Esophagus squamous epithelium (tissue), 5 donors: ENCODE data around the gene NRP2. TPM values are rescaled to one million over a fixed set of nuclear protein-coding genes. Genes with fewer than 3 reads are reported as not detected.

Experiments
- DNase-seq: peaks from one replicate; lab custom pipeline; 2025; lab: John Stamatoyannopoulos, UW
- H3K27ac ChIP-seq, 4 donors: fragments of 200-600 bp; sonication (generic); one replicate each; pipeline ENCODE4 v1.5.1; 2016 to 2019; ENCODE audit warnings: mild to moderate bottlenecking in 1 of 4
- H3K27me3 ChIP-seq, 4 donors: fragments of 200-600 bp; sonication (generic); 1 replicate in 3 of 4; 2 replicates in 1 of 4; pipeline versions ENCODE4 v1.5.1 to v1.6.0; 2017 to 2021; ENCODE audit warnings: antibody characterized with exemption in 1 of 4
- H3K36me3 ChIP-seq, 3 donors: fragments of 200-600 bp; sonication (generic); one replicate each; pipeline ENCODE4 v1.5.1; 2016 to 2019
- H3K4me1 ChIP-seq, 3 donors: fragments of 200-600 bp; sonication (generic); one replicate each; pipeline ENCODE4 v1.5.1; 2017 to 2019
- H3K4me3 ChIP-seq, 4 donors: fragments of 200-600 bp; sonication (generic); 1 replicate in 3 of 4; 2 replicates in 1 of 4; pipeline ENCODE4 v1.5.1; 2016 to 2019; ENCODE audit warnings: mild to moderate bottlenecking in 2 of 4, moderate library complexity in 1 of 4
- H3K9me3 ChIP-seq, 3 donors: fragments of 200-600 bp; sonication (generic); one replicate each; pipeline ENCODE4 v1.5.1; 2016 to 2019
- POLR2A ChIP-seq, 4 donors: fragments of 450-650 bp; IDR thresholded peaks; one replicate each; pipeline ENCODE4 v1.6.1; 2017; ENCODE audit warnings: antibody characterized with exemption in 4 of 4, mild to moderate bottlenecking in 4 of 4, moderate library complexity in 3 of 4
- WGBS, 2 donors: methylation state at CpG; one replicate each; pipeline ENCODE4 v1.1.5; 2018; 5-methylcytosine and 5-hydroxymethylcytosine counted together
- intact Hi-C: fragments of 100-400 bp; cut with DNase I; formaldehyde crosslinking; loops from one replicate; pipeline ENCODE4 v1.15.0; 2022
- total RNA-seq, 4 donors: library from RNA; depleted of rRNA; stranded (reverse); fragments of >200 nt; gene quantifications; one replicate each; pipeline ENCODE4 v1.1.0, GENCODE V29; 2016
- TF ChIP-seq, protein P1 (sequence below), 6 experiments: fragments of 450-650 bp in 4 of 6; fragments of 200-600 bp in 2 of 6; sonication (generic) in 2 of 6; IDR thresholded peaks; one replicate each; pipeline ENCODE4 v1.5.1; 2016 to 2019; ENCODE audit warnings: antibody characterized with exemption in 6 of 6, mild to moderate bottlenecking in 4 of 6, moderate library complexity in 4 of 6
- donor health status: DM: yes; HTN: yes; CAD: no.

Gene NRP2
- total RNA-seq, 4 donors from 2014 or later, result 7.1 to 58.6 (median 21.4) TPM

DNA sequence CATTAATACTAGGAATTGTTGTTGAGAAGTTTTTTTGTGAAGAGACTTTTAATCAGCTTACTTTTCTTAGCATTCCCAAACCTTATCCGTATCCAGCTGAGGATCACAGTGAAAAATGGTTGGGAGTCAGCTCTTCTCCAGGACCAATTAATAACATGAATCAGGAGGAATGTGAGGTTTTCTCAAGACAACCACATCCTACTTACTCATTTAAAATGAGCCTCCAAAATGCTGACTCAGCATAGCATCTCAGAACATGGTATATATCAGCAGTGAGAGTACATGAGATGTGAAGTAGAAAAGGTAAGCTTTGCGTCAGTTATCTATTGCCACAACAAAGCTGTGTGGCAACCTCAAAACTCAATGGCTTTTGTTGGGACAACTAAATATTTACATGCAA lies 140.3 kb downstream of the NRP2 start:
- 95 to 100% methylated on average over 2 of the region's 2 CpGs for WGBS, 2 donors
- H3K4me1 ChIP-seq, result no peaks in the 10 kb centered on the region
- no peaks in the 10 kb centered on the region for H3K36me3 ChIP-seq
- intact Hi-C loops, result no loop called here
- H3K9me3 ChIP-seq, result no peaks in the 10 kb centered on the region
- H3K27ac ChIP-seq, result no peak overlapping the region
- TF ChIP-seq, protein P1, sequence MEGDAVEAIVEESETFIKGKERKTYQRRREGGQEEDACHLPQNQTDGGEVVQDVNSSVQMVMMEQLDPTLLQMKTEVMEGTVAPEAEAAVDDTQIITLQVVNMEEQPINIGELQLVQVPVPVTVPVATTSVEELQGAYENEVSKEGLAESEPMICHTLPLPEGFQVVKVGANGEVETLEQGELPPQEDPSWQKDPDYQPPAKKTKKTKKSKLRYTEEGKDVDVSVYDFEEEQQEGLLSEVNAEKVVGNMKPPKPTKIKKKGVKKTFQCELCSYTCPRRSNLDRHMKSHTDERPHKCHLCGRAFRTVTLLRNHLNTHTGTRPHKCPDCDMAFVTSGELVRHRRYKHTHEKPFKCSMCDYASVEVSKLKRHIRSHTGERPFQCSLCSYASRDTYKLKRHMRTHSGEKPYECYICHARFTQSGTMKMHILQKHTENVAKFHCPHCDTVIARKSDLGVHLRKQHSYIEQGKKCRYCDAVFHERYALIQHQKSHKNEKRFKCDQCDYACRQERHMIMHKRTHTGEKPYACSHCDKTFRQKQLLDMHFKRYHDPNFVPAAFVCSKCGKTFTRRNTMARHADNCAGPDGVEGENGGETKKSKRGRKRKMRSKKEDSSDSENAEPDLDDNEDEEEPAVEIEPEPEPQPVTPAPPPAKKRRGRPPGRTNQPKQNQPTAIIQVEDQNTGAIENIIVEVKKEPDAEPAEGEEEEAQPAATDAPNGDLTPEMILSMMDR (IDR thresholded peaks at IDR 0.05), result no peak
- no peak for TF ChIP-seq POLR2A (IDR thresholded peaks at IDR 0.05)
- H3K4me3 ChIP-seq, result no peak overlapping the region
- no peaks in the 10 kb centered on the region for H3K27me3 ChIP-seq
- DNase-seq, result no peak

DNA sequence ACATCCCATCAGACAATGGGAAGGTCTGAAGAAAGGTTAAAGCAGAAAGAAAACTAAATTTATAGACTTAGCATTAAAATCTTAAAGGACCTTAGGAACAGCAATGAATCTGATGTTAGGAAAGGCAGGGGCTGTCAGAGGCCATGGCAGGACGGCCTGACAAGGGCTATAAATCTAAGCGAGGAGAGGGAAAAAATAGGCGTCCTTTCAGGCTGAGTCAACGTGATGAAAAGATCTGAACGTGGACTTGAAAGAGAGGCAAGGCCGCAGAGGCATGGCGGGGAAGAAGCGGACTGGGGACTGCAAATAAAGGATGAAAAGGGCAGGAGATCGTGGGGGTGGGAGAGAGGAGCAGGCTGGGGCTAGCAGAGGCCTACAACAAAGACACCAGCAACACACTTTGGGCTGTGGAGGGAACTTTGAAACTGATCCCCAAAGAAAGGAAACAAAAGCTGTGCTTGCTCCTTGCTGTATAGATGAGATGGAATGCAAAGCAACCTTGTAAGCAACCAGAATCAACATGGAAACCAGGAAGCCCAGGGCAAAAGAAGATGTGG lies 145.6 kb downstream of the NRP2 start:
- Histone ChIP-seq H3K4me3 (no peak overlapping the region), H3K27ac (no peak overlapping the region), H3K9me3 (no peaks in the 10 kb centered on the region), H3K36me3 (no peaks in the 10 kb centered on the region), H3K4me1 (no peaks in the 10 kb centered on the region), H3K27me3 (no peaks in the 10 kb centered on the region)
- DNase-seq, result no peak
- no peak for TF ChIP-seq POLR2A (IDR thresholded peaks at IDR 0.05)
- TF ChIP-seq, protein P1 (IDR thresholded peaks at IDR 0.05), result no peak
- intact Hi-C loops, result no loop called here
- WGBS, 2 donors, result 79 to 84% methylated on average over 9 of the region's 9 CpGs

DNA sequence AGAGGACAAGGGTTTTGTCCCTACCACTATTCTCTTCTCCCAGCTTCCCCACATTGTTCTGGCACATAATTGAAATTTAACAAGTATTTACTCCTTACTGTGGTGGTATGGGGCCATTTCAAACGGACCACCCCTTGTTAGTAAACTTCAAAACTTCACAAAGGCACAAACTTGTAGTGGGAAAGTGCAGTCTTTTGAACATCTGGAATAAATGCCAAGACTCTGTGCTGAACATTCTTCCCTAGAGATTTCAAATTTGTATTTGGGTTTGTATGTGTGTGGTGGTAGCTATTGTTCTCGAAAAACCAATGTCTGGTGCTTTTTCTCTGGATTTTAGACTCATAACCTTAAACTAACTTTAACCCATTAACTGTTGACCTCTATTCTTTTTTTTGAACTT lies 151.6 kb downstream of the NRP2 start:
- H3K36me3 ChIP-seq, result no peaks in the 10 kb centered on the region
- intact Hi-C loops, result no loop called here
- no peak for TF ChIP-seq POLR2A (IDR thresholded peaks at IDR 0.05)
- TF ChIP-seq, protein P1 (IDR thresholded peaks at IDR 0.05), result no peak
- no peaks in the 10 kb centered on the region for H3K9me3 ChIP-seq
- no peaks in the 10 kb centered on the region for H3K27me3 ChIP-seq
- peaks cover 4 to 34% (median 8%) of the 10 kb centered on the region in 3 donors for H3K4me1 ChIP-seq
- H3K4me3 ChIP-seq, result no peak overlapping the region
- 46 to 69% methylated on average over 2 of the region's 2 CpGs for WGBS, 2 donors
- DNase-seq, result no peak
- H3K27ac ChIP-seq, result peak overlapping the region in 1 of 4 donors; percentile 69

DNA sequence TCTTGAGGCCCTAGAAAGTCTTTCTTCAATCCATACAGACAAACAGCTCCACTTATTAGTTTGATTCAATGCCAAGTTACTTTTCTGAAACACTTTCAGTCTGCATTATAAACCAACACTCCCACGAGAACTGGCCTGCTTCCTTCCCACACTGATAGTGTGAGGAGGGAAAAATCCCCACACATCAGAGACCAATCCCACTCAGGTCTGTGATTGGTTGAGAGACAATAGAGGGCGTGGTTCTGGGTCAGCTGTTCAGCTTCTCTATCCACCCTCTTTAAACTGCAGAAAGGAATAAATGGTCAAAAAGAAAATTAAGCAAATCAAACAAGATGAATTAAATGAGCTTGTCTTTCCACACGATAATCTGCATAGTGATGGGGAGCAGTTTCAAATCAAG lies 152.5 kb downstream of the NRP2 start:
- 24 to 32% methylated on average over 3 of the region's 3 CpGs for WGBS, 2 donors
- TF ChIP-seq, protein P1 (IDR thresholded peaks at IDR 0.05), result no peak
- no peak for TF ChIP-seq POLR2A (IDR thresholded peaks at IDR 0.05)
- no peaks in the 10 kb centered on the region for H3K27me3 ChIP-seq

DNA sequence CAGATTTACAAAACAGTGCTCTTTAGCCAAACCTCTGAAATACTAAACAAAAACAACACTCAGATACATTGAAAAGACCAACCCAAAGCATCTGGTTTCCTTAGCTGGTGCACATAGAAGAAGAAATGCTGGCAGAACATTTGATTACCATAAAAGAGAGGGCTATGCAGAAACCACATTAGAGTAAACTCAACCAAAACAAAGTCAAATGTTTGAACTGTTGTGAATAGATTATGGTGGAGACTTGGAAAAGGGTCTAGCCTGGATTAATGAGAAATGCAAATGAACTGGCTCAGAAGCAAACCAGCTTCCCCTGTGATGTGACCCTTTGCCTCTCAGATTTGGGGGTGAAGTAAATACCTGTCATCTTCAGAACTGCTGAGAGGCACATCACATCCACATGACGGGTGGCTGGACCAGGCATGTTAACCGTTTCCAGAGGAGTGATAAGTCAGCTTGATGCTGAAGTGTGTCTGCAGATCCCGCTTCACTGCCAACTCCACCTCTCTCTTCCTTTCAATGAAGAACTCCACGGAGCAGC lies 153.0 kb downstream of the NRP2 start:
- intact Hi-C loops, result no loop called here

More for the DNA sequence above, 152.5 kb downstream of the NRP2 start:
- intact Hi-C loops, result no loop called here
- Histone ChIP-seq H3K9me3 (no peaks in the 10 kb centered on the region), H3K4me1 (peaks cover 4 to 34% (median 8%) of the 10 kb centered on the region in 3 donors), H3K4me3 (no peak overlapping the region), H3K36me3 (no peaks in the 10 kb centered on the region), H3K27ac (peak overlapping the region in 3 of 4 donors; percentile 42 to 69 (median 50))
- DNase-seq, result no peak

More for the DNA sequence above, 153.0 kb downstream of the NRP2 start:
- 20 to 33% methylated on average over 4 of the region's 4 CpGs for WGBS, 2 donors
- DNase-seq, result no peak
- Histone ChIP-seq H3K36me3 (no peaks in the 10 kb centered on the region), H3K9me3 (no peaks in the 10 kb centered on the region), H3K27ac (peak overlapping the region in 3 of 4 donors; percentile 37 to 69 (median 50)), H3K27me3 (no peaks in the 10 kb centered on the region), H3K4me3 (no peak overlapping the region), H3K4me1 (peaks cover 4 to 34% (median 8%) of the 10 kb centered on the region in 3 donors)
- no peak for TF ChIP-seq POLR2A (IDR thresholded peaks at IDR 0.05)
- TF ChIP-seq, protein P1 (IDR thresholded peaks at IDR 0.05), result no peak
